Activated CD4-positive, alpha-beta memory T cell treated with anti-CD3 and anti-CD28 coated beads, Interleukin-2, amount 10 ng/mL, durations not matched to agents 7 days and 5 days (primary cell): Measurements from ENCODE around the gene FAM217B. TPM values are rescaled to one million over a fixed set of nuclear protein-coding genes. Genes with fewer than 3 reads are reported as not detected.
A peak's percentile ranks its signal among the peaks of the same experiment; 100 is the strongest.

ENCODE experiments used
- CTCF ChIA-PET: fragments of 350-600 bp; sonication (Branson Sonifier 250); formaldehyde crosslinking; loops from one replicate; lab custom pipeline; 2021; ENCODE audit warnings: antibody characterized with exemption, inconsistent platforms; lab: Charles Lee
- POLR2A ChIA-PET: fragments of 350-600 bp; sonication (Branson Sonifier 250); formaldehyde crosslinking; loops from one replicate; lab custom pipeline; 2021; ENCODE audit warnings: antibody characterized with exemption; lab: Charles Lee
- DNase-seq: peaks from one replicate; pipeline ENCODE4 v3.0.0-alpha.2; 2020
- H3K27ac Mint-ChIP-seq: one replicate; pipeline ENCODE4 v1.8.0; 2021; ENCODE audit warnings: mild to moderate bottlenecking, mixed read lengths
- H3K27me3 Mint-ChIP-seq: one replicate; pipeline ENCODE4 v1.8.0; 2021; ENCODE audit warnings: mixed read lengths
- H3K36me3 Mint-ChIP-seq: one replicate; pipeline ENCODE4 v1.8.0; 2021; ENCODE audit warnings: low read depth, mixed read lengths
- H3K4me1 Mint-ChIP-seq: one replicate; pipeline ENCODE4 v1.8.0; 2021; ENCODE audit warnings: mixed read lengths
- H3K4me3 Mint-ChIP-seq: one replicate; pipeline ENCODE4 v1.8.0; 2021; ENCODE audit warnings: mild to moderate bottlenecking, mixed read lengths
- H3K9me3 Mint-ChIP-seq: one replicate; pipeline ENCODE4 v1.8.0; 2021; ENCODE audit warnings: mixed read lengths
- total RNA-seq, 2 experiments: library from RNA; stranded (reverse); gene quantifications; one replicate each; pipeline ENCODE4 v1.2.3, GENCODE V29; 2021

Gene FAM217B
- total RNA-seq, 2 experiments from 2014 or later, result 26.5 to 27.4 TPM

DNA sequence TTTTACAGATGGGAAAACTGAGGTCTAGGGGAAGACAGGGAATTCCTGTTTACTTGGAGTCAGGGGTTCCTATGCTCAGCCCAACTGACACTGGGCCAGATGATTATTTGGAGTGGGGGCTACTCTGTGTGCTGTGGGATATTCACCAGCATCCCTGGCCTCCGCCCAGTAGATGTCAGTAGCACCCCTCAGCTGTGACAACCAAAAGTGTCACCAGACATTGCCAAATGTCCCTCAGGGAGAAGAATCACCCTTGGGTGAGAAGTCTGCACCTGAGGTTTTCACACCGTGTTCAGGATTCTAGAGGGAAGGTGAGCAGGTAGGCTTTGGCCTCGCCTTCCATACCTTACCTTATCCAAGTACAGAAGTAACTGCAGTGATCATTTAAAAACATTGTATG is 45.7 kb downstream of the FAM217B start:
- Mint-ChIP-seq H3K4me3 (no peak overlapping the region), H3K27me3 (no peaks in the 10 kb centered on the region), H3K36me3 (no peaks in the 10 kb centered on the region), H3K4me1 (no peaks in the 10 kb centered on the region), H3K27ac (no peak overlapping the region), H3K9me3 (no peaks in the 10 kb centered on the region)
- CTCF ChIA-PET, result interaction anchor here (0.6 to 0.8 kb wide), 3 partner anchors 13 to 70 kb away, joined by 3 read pairs; no protein-coding TSS in a partner anchor
- peak; percentile 25 for DNase-seq
- POLR2A ChIA-PET, result no interaction called here

- Mint-ChIP-seq H3K36me3 (no peaks in the 10 kb centered on the region), H3K4me1 (no peaks in the 10 kb centered on the region), H3K27ac (no peak overlapping the region), H3K4me3 (no peak overlapping the region), H3K27me3 (no peaks in the 10 kb centered on the region), H3K9me3 (no peaks in the 10 kb centered on the region)
- POLR2A ChIA-PET, result no interaction called here
- CTCF ChIA-PET, result no interaction called here
- no peak for DNase-seq
These were observed 46.9 kb downstream of the FAM217B start for GRCh38 chr20:59987135-59987534.

DNA sequence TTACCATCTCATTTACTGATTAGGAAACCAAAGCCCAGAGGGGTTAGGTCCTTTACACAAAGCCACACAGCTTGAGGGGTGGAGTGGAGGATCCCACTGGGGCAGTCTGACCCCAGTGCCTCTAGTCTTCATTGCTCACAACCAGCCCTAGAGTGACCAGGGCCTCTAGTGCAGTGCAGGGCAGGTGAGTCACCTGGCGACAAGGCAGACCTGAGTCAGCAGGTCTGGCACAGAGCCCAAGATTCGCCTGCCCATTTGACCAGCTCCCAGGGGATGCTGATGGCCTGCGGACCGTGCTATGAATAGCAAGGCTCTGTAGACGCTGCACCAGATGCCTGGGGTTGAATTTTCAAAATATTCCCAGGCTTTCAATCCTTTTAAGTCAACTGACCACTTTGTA is 48.0 kb downstream of the FAM217B start:
- CTCF ChIA-PET, result no interaction called here
- H3K9me3 Mint-ChIP-seq, result no peaks in the 10 kb centered on the region
- DNase-seq, result no peak
- H3K27me3 Mint-ChIP-seq, result no peaks in the 10 kb centered on the region
- no peaks in the 10 kb centered on the region for H3K4me1 Mint-ChIP-seq
- H3K4me3 Mint-ChIP-seq, result no peak overlapping the region
- POLR2A ChIA-PET, result no interaction called here
- no peak overlapping the region for H3K27ac Mint-ChIP-seq
- no peaks in the 10 kb centered on the region for H3K36me3 Mint-ChIP-seq

DNA sequence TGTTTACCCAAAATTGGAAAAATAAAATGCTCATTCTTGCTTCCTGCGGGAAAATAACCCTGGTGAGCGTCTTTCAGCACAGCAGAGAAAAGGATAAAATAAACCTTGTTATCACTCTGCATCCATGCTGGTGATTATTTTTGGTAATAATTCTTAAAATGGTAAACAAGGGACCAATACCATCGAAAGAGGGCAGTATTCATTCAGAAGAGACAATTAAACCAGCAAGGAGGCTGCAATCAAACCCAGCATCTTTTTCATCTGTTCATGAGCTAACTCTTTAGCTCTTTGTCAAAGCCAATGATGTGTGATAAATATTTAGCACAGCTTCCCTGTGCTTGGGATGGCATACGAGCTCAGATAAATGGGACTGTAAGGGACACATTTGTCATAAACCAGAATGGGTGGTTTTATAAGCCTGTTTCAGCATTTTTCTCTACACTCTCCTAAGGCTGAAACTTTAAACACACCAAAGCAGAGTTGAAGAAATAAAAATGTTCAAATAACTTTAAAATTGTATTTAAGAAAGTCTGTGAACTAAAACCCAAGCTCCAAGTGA is 52.4 kb downstream of the FAM217B start:
- DNase-seq, result no peak

DNA sequence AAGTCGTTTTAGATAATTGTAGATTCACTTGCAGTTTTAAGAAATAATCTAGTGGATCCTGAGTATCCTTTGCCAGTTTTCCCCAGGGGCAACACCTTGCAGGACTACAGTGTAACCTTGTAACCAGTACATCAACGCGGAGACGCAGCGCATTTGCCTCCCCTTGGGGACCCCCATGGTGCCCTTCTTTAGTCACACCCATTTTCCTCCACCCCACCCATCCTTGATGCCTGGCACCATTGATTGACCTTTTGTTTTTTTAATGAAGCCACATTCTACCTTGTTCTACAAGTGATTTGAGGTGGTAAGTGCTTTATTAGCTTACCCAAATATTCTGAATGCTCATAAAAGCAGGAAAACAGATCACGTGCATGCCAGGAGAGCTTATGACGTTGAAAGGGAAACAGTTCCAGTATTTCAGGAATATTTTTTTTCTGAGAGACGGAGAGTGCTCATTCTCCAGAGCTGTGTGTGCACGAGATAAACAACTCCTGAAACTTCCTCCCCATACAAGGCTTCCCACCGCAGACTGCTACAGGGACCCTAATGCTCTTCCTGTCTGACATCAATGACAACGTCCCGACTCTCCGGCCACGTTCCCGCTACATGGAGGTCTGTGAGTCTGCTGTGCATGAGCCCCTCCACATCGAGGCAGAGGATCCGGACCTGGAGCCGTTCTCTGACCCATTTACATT is 53.7 kb downstream of the FAM217B start:
- H3K36me3 Mint-ChIP-seq, result no peaks in the 10 kb centered on the region
- H3K27ac Mint-ChIP-seq, result no peak overlapping the region
- no peak overlapping the region for H3K4me3 Mint-ChIP-seq
- peaks cover 2% of the 10 kb centered on the region for H3K4me1 Mint-ChIP-seq
- ChIA-PET POLR2A (no interaction called here), CTCF (interaction anchor here (0.6 kb wide), 1 partner anchor 45 kb away, joined by 3 read pairs; no protein-coding TSS in a partner anchor)
- H3K27me3 Mint-ChIP-seq, result no peaks in the 10 kb centered on the region
- no peak for DNase-seq
- no peaks in the 10 kb centered on the region for H3K9me3 Mint-ChIP-seq

More for the DNA sequence above, 52.4 kb downstream of the FAM217B start:
- no peaks in the 10 kb centered on the region for H3K36me3 Mint-ChIP-seq
- H3K27me3 Mint-ChIP-seq, result no peaks in the 10 kb centered on the region
- peaks cover 2% of the 10 kb centered on the region for H3K4me1 Mint-ChIP-seq
- POLR2A ChIA-PET, result no interaction called here
- H3K4me3 Mint-ChIP-seq, result no peak overlapping the region
- no peak overlapping the region for H3K27ac Mint-ChIP-seq
- no peaks in the 10 kb centered on the region for H3K9me3 Mint-ChIP-seq
- CTCF ChIA-PET, result no interaction called here

DNA sequence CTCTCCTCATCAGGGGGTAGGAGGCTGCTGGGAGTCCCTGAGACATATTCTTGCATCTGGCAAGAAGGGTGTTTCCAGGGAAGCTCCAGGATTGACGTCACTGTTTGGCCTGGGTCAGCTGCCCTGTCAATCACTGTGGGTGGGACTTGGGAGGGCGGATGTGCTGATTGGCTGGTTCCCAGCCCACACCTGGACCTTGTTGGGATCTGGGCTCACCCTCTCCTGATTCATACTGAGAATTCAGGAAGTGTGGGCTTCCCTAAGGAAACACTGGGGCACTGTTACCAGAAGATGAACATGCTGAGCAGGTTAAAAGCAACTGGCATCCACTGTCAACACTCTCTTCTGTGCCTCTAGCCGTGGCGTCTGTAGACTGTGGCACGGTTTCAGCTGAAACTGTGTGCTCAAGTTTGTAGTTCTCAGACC is 54.5 kb downstream of the FAM217B start:
- H3K9me3 Mint-ChIP-seq, result no peaks in the 10 kb centered on the region
- H3K36me3 Mint-ChIP-seq, result no peaks in the 10 kb centered on the region
- ChIA-PET POLR2A (no interaction called here), CTCF (no interaction called here)
- no peak for DNase-seq
- no peaks in the 10 kb centered on the region for H3K27me3 Mint-ChIP-seq
- H3K27ac Mint-ChIP-seq, result no peak overlapping the region
- no peak overlapping the region for H3K4me3 Mint-ChIP-seq
- H3K4me1 Mint-ChIP-seq, result peaks cover 2% of the 10 kb centered on the region

- Mint-ChIP-seq H3K4me3 (no peak overlapping the region), H3K36me3 (no peaks in the 10 kb centered on the region), H3K9me3 (no peaks in the 10 kb centered on the region), H3K4me1 (peaks cover 2% of the 10 kb centered on the region), H3K27ac (no peak overlapping the region), H3K27me3 (no peaks in the 10 kb centered on the region)
- POLR2A ChIA-PET, result no interaction called here
- CTCF ChIA-PET, result no interaction called here
- DNase-seq, result no peak
These were observed 55.9 kb downstream of the FAM217B start for GRCh38 chr20:59996108-59996507.

GRCh38 chr20:59997896-59998295 is 57.7 kb downstream of the FAM217B start:
- H3K4me1 Mint-ChIP-seq, result peaks cover 2% of the 10 kb centered on the region
- POLR2A ChIA-PET, result interaction anchor here (1.4 kb wide), 1 partner anchor 42 kb away, joined by 3 read pairs; no protein-coding TSS in a partner anchor
- no peak overlapping the region for H3K27ac Mint-ChIP-seq
- H3K9me3 Mint-ChIP-seq, result no peaks in the 10 kb centered on the region
- DNase-seq, result no peak
- H3K36me3 Mint-ChIP-seq, result no peaks in the 10 kb centered on the region
- CTCF ChIA-PET, result interaction anchor here (1.3 to 1.6 kb wide), 2 partner anchors 12 to 265 kb away, joined by 3 read pairs; no protein-coding TSS in a partner anchor
- H3K4me3 Mint-ChIP-seq, result no peak overlapping the region
- no peaks in the 10 kb centered on the region for H3K27me3 Mint-ChIP-seq

Other genes starting within 250 kb of the FAM217B start
- 1 to 10 TPM; 5.4 to 7.9 TPM for gene SYCP2, start 6.8 kb upstream of the FAM217B start, total RNA-seq
- gene PPP1R3D, start 84 bp upstream of the FAM217B start, total RNA-seq, result 10 to 100 TPM in 1 of 2 experiments, 1 to 10 TPM in 1; 9.7 to 10.3 TPM
- under 1 TPM; 0.53 to 0.86 TPM for gene CDH26, start 18.0 kb downstream of the FAM217B start, total RNA-seq